ENCODE measurements around the gene KNCN.

The KNCN gene

DNA sequence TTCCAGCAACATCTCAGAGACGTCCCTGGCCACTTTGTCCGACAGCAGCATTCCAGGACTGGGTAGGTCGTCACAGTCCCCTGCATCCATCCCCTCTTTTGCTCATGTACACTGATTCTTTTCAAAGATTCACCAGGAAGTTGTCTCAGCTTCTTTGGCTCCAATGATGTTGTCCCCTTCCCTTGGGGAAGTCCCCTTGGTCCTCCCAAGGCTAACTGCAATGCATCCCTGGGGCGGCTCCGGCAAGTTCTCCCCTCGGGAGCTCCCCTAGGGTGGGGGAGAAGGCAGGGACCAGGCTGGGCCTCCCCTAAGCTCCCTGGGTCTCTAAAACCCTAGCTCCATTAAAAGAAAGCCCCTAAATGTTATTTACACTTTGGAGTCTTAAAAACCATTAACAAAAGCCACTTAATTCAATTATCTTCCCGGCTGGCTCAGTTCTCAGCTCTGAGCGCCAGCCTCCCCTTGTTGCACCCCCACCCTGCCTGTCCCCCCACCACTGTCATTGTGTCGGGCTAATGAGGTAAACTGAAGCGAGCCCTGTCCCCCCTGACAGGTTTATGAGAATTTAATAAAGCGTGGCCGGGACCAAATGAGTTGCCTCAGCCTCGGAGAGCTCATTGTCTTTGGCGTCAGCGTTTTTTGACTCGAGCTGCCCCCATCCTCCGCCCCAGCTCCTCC, 25.3 kb downstream of the KNCN start:
- DNase-seq (ENCODE audit: insufficient read length, low spot score) (no peak), FAIRE-seq (no peak)

DNA sequence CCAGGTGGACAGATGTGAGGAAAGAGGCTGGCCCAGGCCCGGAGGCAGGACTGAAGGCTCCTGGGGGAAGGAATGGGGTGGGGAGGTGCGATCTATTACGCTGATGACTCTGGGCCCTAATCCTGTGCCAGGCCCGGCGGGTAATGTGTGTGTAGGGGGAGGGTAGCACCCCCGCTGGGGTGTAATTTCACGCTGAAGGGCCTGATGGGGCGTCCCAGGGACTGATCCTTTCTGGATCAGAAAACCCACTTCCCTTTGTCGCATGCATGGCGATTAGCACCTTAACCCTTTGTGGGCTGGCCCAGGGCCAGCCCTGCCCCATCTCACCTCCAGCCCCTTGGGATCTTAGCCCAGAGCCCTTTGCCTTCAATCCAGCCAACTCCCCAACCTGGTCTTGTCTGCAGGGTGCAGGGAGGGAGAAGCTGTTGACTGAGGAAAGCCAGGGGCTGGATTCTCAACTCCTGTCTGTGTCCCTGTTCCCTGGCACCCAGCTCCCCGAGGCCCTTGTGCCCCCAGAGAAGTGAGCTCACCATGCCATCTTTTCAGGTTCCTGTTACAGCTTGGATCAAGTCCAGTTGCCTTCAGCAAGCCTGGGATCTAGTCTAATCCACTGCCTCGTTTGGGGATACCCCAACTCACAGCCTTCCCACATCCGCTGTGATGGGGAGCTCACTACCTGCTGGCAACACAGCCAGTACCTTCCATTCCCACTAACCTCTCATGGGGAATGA, 26.0 kb downstream of the KNCN start:
- DNase-seq (ENCODE audit: insufficient read length, low spot score): no peak
- no peak for FAIRE-seq

DNA sequence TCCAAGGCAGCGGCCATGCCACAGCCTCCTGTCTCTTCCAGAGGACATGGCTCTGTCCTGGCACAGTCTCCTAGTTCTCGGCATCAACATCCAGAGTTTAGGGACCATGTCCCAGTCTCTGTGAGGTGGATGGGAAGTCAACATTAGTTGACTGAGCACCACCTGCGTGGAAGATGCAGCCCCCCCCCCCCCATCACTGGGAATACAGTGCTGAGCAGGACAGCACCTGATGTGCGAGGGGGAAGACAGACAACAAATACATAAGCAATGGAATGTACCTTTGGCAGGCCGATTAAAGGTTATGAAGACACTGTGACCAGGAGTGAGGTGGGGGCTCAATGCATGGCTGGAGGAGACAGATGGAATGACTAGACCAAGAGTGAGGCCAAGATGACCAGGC, 26.6 kb downstream of the KNCN start:
- DNase-seq (ENCODE audit: insufficient read length, low spot score) (no peak), FAIRE-seq (no peak)

DNA sequence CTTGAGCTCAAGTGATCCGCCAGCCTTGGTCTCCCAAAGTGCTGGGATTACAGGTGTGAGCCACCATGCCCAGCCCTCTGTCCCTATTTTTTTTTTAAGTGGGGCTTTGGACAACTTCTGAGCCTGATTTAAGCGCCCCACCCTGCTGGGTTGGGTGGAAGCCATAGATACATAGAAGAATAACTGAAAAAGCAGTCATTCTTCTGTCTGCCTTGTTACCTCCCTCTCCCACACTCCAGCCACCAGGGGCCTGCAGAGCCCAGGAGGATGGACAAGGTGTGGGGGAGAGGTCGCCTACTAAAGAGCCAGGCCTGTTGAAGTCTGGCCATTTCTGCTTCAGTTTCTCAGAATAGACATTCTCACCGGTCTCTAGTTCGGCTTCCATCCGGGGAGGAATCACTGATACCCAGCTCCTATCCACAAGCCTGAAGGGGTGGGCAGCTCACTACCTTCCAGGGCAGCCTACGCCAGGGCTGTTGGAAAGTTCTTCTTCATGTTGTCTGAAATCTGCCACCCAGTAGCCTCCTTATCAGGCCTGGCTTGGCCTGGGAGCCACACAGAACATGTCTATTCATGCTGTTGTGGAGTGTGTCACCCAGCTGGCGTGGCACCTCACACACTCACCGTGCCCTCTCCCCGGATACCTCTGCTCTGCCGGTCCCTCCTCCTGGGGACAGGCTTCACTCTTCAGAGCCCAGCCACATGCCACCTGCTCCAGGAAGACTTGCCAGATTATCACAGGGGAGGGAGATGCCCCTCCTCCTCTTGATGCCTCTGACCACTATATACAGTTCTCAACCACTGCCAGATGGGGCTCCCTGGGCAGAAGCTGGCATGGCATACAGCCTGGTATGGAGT, 27.7 kb downstream of the KNCN start:
- DNase-seq (ENCODE audit: insufficient read length, low spot score) (no peak), FAIRE-seq (no peak)

DNA sequence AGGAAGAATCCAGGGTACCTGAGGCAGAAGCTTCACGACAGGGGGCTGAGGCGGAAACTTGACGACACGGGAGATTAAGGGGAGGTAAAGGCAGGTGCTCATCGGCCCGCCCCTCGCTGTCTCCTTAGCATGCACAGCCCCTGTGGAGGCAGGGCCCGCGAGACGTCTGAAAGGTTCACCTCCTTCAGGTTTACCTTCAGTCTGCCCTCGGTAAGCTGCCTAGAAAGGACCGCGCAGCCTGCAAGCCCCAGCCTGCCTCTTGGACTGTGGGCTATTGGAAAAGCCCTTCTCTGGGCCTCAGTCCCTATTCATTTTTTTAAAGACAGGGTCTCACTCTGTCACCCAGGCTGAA, 28.5 kb downstream of the KNCN start:
- DNase-seq (ENCODE audit: insufficient read length, low spot score): no peak
- no peak for FAIRE-seq

DNA sequence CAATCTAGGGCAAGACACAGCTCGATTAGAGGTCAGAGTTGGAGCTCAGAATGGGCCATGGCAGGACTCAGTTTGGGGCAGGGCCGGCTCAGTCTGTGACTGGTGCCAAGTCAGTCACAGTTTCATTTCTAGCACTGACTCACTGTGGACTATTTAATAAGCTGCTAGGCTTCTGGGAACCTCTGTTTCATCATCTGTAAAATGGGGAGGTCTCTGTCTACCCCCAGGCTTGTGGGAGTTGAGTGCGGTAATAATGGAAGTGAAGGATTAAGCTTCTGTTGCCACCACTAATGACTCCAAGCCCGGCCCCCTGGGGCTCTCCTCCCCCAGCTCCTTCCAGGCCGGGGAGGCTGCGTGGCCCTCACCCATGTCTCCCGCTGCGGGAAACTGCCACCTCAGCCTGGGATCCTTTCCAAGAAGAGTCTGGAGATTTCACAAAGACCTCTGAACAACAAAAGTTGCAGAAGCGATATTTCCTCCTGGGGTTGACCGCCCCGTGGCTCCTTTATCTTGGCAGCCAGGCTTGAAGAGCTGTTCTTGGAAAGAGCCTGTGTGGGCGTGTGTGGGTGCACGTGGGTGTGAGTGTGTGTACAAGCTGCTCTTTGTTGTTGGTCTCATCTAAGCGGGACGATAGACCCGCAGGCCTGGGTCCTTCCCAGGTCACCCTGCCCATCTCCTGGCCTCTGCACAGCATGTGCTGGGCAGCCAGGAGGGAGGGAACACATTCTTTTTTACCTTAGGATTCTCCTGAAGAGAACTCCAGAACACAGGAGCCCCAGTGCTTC, 29.1 kb downstream of the KNCN start:
- DNase-seq (ENCODE audit: insufficient read length, low spot score) (no peak), FAIRE-seq (no peak)

DNA sequence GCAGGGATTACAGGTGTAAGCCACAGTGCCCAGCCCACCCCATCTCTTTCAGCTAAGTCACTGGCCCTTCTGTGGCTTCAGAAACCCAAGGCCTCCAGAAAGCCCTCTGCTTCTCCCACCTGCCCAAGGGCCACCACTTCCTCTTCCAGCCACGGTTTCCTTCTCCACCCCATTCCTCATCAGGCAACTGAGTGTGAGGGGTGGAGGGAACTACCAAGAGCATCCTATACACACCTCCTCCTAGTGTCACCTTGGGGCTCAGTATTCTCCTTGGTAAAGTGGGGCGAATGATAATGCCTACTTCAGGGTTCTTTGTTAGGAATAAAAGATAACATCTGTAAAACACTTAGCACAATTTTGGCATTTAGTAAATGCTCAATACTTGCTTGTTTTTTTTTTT, 30.0 kb downstream of the KNCN start:
- DNase-seq (ENCODE audit: insufficient read length, low spot score) (no peak), FAIRE-seq (no peak)

DNA sequence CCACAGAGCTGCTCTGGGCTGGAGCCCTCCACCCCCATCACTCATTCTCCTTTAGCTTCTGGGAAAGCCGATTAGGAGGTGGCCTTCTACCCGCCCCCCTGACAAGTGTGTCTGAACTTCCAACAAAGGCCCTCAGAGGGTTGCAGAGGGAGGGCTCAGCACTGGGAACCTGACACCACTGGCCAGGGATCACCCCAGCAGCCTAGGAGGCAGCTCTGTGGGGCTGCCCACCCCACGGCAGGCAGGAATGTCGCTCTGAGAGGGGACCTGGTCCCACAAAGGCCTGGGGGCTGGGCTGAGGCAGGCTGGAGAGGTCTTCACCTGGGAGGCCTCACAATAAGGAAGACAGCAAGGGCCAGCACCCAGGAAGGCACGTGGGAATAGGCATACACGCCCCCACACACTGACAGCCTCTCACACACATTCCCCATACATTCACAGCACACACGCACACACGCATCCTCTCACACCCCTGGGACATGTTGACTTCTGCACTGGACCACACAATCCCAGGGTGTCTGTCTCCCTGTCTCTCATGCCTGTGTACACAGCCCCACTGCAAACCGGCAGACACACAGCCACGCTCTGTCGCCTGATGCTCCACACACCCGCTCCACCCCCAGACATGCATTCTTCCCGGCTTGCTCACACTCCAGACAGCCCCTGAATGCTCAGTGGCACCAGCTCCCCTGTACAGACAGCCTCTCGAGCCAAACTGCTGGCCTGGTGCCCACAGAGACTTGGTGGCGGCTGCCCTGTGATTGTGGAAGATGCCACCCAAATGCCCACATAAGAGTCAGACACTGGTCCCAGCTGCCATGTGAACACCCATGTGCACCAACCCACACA, 31.2 kb downstream of the KNCN start:
- peak; percentile 83 for DNase-seq (ENCODE audit: insufficient read length, low spot score)
- FAIRE-seq: peak; percentile 94

DNA sequence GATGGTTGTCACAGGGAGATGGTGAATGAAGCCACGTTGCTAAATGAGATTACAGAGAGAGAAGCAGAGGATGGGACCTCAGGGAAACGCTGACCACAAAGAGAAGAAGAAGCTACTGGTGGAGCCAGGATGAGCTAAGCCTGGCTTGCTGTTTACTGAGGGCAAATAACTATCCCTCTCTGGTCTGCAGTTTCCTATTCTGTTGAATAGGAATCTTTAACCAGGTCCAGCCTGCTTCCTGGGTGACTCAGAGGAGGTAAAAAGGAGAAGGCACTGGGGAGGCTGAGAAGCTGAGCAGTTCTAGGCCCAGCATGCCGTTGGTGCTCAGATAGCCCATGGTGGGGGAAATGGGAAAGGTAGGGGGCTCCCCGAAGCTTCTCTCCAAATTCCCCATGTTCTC, 32.2 kb downstream of the KNCN start:
- no peak for DNase-seq (ENCODE audit: insufficient read length, low spot score)
- no peak for FAIRE-seq

DNA sequence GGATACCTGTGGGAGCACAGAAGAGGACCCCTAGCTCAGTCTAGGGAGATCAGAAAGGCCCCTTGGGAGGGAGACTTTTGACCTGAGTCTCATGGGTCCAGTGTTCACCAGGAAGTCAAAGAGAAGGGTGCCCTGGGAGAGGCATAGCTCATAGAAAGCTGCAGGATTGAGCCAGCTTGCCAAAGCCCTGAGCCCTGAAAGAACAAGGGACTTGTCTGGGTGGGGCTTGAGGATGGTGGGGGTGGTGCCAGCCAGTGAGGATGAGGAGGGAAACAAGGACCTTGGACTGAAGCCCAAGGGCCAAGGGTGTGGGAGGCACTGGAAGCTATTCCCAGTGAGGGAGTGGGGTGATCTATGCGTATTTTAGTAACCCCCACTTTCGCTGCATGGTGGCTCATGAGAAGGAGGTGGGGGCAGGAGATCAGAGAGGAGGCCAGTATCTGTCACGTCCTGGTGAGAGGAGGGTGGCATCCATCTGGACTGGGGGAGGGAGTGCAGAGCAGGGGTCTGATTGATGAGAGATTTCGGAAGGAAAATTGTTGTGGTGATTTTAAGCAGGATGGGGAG, 33.4 kb downstream of the KNCN start:
- DNase-seq (ENCODE audit: insufficient read length, low spot score): no peak
- no peak for FAIRE-seq

DNA sequence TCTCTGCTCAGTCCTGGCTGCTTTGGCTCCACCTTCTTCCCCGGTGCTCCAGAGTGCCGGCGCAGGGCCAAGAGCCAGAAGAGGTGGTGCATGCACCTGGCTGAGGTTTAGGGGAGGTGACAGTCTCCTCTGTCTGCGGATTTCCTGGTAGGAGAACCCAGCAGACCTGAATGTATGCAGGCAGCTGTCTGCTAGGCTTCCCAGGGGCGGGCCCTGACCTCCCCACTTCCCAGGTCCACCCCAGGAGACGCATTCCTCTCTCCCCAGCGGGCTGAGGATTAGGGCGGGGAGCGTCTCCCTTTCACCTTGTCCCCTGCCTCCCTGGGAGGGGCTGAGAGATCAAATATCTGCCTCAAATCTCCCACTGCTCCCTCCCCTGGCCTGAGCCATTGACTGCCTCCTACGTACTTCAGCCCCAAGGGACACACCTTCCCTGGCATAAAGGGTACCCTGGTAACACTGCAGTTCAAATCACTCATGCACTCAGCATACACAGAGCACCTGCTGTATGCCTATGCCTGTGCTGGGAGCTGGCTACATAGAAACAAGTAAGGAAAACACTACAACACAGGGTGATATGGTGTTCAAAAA, 34.3 kb downstream of the KNCN start:
- no peak for DNase-seq (ENCODE audit: insufficient read length, low spot score)
- no peak for FAIRE-seq

DNA sequence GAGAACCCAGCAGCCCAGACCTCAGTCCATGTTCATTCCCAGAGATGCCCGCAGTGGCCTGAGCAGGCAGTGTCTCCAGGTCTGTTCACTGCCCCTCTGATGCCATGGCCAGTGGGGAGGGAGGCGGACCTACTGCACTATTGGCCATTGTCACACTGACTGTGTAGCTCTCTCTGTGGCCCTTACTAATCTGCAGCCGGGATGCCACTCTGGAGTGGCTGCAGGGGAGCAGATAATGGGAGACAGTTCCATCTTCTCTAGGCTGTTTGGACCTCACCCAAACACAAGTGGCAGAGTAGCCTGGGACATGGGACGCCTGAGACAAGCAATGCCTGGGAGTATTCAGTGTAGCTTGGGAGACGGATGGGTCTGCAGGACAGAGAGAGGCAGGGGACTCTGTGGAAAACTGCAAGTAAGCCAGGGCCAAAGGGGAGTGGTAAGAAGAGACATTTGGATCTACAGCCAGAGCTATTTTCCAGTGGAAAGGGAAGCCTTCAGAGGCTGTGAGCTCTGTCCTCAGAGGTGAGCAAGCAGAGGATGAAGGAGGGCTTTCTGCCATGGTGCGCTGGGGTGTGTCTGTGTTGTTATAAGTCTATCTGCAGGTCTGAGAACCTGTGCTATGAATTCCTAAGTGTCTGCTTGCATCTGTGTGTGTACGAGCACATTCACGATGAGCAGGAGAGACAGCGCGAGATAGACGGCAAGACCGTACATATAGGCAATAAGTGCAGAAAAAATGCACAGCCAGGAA, 35.1 kb downstream of the KNCN start:
- DNase-seq (ENCODE audit: insufficient read length, low spot score) (no peak), FAIRE-seq (no peak)

DNA sequence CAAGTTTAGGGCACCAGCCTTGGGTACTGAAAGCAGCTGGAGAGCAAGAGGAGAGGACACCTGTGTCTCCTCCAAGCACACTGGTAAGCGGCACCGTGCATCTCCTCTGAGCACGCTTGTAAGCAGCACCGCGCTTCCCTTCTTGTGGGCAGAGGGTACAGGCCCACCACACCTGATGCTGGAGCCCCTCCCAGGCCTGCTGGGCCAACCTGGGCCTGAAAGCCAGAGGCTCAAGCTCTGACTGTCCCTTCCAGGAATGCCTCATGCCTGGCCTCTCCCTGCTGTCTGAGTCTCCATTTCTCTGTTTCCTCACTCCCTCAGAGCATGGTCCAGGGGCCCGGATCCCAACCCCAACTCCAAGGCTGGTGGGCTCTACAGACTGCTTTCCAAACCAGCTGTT, 35.9 kb downstream of the KNCN start:
- DNase-seq (ENCODE audit: insufficient read length, low spot score) (no peak), FAIRE-seq (no peak)

DNA sequence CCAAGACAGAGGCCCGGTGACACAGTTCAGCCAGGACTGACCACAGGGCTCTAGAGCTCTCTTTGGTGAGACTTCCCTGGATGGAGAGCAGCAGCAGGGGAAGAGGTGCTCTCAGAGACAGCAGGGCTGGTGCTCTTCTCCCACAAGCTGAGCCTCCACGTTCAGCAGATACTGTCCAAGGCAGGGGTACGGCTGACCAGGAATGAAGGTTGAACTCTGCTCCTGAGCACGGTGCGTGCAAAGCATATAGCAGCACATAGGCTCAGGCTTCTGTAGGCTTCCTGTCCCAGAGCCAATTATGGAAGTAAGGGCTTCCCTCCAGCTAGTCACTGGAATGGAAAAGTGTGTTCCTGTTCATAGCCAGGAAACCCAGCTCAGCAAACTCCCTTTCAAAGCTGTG, 37.9 kb downstream of the KNCN start:
- no peak for FAIRE-seq
- no peak for DNase-seq (ENCODE audit: insufficient read length, low spot score)

DNA sequence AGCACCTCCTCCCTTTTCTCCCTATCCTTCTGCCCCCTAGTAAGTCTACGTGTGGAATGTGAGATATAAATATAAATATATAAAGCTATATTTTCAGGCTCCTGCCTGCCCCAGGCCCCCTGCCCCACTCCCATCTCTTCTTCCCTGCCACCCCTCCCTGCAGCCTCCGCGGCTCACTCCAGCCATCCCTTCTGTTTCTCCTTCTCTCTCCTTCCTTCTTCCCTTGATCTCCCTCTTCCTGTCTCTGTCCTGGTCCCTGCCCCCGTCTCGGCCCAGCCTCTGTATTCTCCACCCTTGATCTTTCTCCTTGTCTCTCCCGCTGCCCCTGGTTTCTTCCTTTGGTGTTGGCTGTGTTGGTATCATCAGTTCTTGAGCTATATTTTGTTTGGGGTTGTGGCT, 38.7 kb downstream of the KNCN start:
- DNase-seq (ENCODE audit: insufficient read length, low spot score): no peak
- FAIRE-seq: no peak

DNA sequence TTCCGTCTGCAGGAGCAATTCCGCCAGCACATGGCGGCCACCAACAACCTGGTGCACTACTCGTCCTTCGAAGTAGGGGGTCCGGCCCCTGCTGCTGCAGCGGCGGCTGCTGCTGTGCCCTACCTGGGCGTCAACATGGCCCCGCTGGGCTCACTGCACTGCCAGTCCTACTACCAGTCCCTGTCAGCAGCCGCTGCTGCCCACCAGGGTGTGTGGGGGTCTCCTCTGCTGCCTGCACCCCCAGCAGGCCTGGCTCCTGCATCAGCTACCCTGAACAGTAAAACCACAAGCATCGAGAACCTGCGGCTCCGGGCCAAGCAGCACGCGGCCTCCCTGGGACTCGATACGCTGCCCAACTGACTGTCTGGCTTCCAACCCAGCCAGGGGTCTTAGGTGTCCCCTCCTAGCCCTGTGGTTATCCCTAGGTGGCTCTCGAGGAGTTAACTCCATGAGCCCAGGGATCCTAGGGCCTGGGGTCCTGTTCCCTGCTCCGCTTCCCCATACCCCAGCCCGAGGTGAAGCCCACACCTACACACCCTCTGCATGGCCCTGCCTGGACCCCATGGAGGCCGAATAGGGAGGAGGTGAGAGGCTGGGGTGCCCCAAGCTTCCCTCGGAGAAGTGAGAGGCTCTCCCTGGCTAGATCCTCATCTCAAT, 39.2 kb downstream of the KNCN start:
- FAIRE-seq (no peak), DNase-seq (ENCODE audit: insufficient read length, low spot score) (no peak)

DNA sequence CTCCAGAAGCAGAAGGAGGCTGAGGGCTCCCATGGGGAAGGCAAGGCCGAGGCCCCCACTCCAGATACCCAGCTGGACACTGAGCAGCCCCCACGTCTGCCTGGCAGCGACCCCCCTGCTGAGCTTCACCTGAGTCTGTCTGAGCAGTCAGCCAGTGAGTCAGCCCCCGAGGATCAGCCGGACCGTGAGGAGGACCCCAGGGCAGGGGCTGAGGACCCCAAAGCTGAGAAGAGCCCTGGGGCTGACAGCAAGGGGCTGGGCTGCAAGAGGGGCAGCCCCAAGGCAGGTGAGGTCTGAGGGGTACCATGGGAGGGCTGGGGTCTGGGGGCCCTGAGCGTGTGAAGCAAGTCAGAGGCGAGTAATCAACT, 40.5 kb downstream of the KNCN start:
- no peak for FAIRE-seq
- DNase-seq (ENCODE audit: insufficient read length, low spot score): no peak

DNA sequence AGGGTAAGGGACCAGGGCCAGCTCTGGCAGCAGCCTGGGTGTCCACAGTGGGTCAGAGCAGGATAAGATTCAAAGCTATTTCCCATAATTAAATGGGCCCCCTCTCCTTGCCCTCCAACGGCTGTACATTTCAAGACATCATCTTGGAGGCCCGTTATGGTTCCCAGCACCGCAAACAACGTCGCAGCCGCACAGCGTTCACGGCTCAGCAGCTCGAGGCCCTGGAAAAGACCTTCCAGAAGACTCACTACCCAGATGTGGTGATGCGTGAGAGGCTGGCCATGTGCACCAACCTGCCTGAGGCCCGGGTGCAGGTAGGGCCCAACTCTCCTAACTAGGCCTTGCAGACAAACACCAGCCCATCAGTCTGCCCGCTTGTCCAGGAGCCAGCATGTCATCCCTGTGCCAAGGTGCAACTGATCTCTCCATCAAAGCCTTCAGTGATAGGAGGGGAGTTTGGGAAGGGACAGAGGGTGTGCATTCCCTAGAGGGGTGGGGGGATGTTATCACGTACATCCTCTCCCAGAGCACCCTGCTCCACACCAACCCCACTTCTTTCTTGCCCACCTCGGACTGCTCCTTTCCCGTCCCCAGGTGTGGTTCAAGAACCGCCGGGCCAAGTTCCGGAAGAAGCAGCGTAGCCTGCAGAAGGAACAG, 41.0 kb downstream of the KNCN start:
- FAIRE-seq (no peak), DNase-seq (ENCODE audit: insufficient read length, low spot score) (no peak)

Data from HTR-8/SVneo (cell line).